GM18498 (cell line): ENCODE data around the gene PPP1R3C.

ENCODE experiments used
- ATAC-seq: cut with Tn5 transposase; IDR thresholded peaks from one replicate; pipeline ENCODE4 v1.9.1; 2021; ENCODE audit warnings: mild to moderate bottlenecking, moderate library complexity; ENCODE audit not compliant: unreplicated experiment

The PPP1R3C gene

GRCh38 chr10:91632671-91633550 is at the start of gene PPP1R3C:
TSS of gene PPP1R3C (minus strand) at chr10:91633071. CDS start at chr10:91632969, 102 bp downstream.
- ATAC-seq: peak; percentile 65

GRCh38 chr10:91681361-91682276 is 48.7 kb upstream of the PPP1R3C start:
- no peak for ATAC-seq

GRCh38 chr10:91680487-91680886 is 47.6 kb upstream of the PPP1R3C start:
- ATAC-seq: no peak

- ATAC-seq: no peak
Measured at GRCh38 chr10:91679296-91679695, 46.4 kb upstream of the PPP1R3C start.

GRCh38 chr10:91677911-91678310 is 45.0 kb upstream of the PPP1R3C start:
- ATAC-seq: no peak

GRCh38 chr10:91672021-91672608 is 39.2 kb upstream of the PPP1R3C start:
- ATAC-seq: no peak

GRCh38 chr10:91668913-91669312 is 36.0 kb upstream of the PPP1R3C start:
- no peak for ATAC-seq

- no peak for ATAC-seq
Measured at GRCh38 chr10:91665842-91666241, 33.0 kb upstream of the PPP1R3C start.

GRCh38 chr10:91664426-91664825 is 31.6 kb upstream of the PPP1R3C start:
- no peak for ATAC-seq

- no peak for ATAC-seq
Measured at GRCh38 chr10:91662993-91663392, 30.1 kb upstream of the PPP1R3C start.

GRCh38 chr10:91653219-91653870 is 20.5 kb upstream of the PPP1R3C start:
- no peak for ATAC-seq

GRCh38 chr10:91652364-91652763 is 19.5 kb upstream of the PPP1R3C start:
- no peak for ATAC-seq

GRCh38 chr10:91643700-91644099 is 10.8 kb upstream of the PPP1R3C start:
- ATAC-seq: no peak

GRCh38 chr10:91642831-91643692 is 10.2 kb upstream of the PPP1R3C start:
- no peak for ATAC-seq

GRCh38 chr10:91636892-91637291 is 4.0 kb upstream of the PPP1R3C start:
- ATAC-seq: no peak

GRCh38 chr10:91635401-91636400 is 2.8 kb upstream of the PPP1R3C start:
- no peak for ATAC-seq

GRCh38 chr10:91634898-91635297 is 2.0 kb upstream of the PPP1R3C start:
- no peak for ATAC-seq

- ATAC-seq: no peak
Measured at GRCh38 chr10:91634246-91634645, 1.4 kb upstream of the PPP1R3C start.

GRCh38 chr10:91630625-91631024 is 2.2 kb downstream of the PPP1R3C start:
- ATAC-seq: no peak
